ENCODE measurements around the gene GPX3. TPM values are rescaled to one million over a fixed set of nuclear protein-coding genes. Genes with fewer than 3 reads are reported as not detected.

Gene GPX3
- total and polyA plus RNA-seq, 9 of the 15 experiments (the other 6 are each of a cell fraction or from before 2014, with no cell fraction given) = 0.25 to 0.86 TPM; not detected in 7

GRCh38 chr5:151051066-151051930 lies 30.9 kb downstream of the GPX3 start (continued):
- TF ChIP-seq RCOR1 (IDR thresholded peaks at IDR 0.05; ENCODE audit: borderline replicate concordance in 1 of 2, low read depth in 2 of 2, low read length in 2 of 2) (peak in 1 of 2 experiments; percentile 37; a peak in 1 of 4 replicates), ZFP36 (IDR thresholded peaks at IDR 0.05; ENCODE audit: low read depth, low read length, partially characterized antibody) (peak; percentile 60), RB1 (IDR thresholded peaks at IDR 0.05; ENCODE audit: low read depth) (peak; percentile 55; the same call in 1 of the 2 replicates), ATF7 (IDR thresholded peaks at IDR 0.05) (0 out of 2 replicates have a peak, but pooled peaks have one; percentile 15), ZNF23 (CRISPR knock-in tag; IDR thresholded peaks at IDR 0.05) (no peak)
- TF ChIP-seq, protein P1, sequence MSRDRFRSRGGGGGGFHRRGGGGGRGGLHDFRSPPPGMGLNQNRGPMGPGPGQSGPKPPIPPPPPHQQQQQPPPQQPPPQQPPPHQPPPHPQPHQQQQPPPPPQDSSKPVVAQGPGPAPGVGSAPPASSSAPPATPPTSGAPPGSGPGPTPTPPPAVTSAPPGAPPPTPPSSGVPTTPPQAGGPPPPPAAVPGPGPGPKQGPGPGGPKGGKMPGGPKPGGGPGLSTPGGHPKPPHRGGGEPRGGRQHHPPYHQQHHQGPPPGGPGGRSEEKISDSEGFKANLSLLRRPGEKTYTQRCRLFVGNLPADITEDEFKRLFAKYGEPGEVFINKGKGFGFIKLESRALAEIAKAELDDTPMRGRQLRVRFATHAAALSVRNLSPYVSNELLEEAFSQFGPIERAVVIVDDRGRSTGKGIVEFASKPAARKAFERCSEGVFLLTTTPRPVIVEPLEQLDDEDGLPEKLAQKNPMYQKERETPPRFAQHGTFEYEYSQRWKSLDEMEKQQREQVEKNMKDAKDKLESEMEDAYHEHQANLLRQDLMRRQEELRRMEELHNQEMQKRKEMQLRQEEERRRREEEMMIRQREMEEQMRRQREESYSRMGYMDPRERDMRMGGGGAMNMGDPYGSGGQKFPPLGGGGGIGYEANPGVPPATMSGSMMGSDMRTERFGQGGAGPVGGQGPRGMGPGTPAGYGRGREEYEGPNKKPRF (IDR thresholded peaks at IDR 0.05; ENCODE audit: low read depth, low read length) = no peak
- TF ChIP-seq, protein P2, sequence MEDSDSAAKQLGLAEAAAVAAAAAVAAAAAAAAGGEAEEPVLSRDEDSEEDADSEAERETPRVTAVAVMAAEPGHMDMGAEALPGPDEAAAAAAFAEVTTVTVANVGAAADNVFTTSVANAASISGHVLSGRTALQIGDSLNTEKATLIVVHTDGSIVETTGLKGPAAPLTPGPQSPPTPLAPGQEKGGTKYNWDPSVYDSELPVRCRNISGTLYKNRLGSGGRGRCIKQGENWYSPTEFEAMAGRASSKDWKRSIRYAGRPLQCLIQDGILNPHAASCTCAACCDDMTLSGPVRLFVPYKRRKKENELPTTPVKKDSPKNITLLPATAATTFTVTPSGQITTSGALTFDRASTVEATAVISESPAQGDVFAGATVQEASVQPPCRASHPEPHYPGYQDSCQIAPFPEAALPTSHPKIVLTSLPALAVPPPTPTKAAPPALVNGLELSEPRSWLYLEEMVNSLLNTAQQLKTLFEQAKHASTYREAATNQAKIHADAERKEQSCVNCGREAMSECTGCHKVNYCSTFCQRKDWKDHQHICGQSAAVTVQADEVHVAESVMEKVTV (CRISPR knock-in tag; IDR thresholded peaks at IDR 0.05) = peak; percentile 92

Measured in K562 (cell line).